ENCODE results near the gene CHST3.

- no peak for TF ChIP-seq CTCF (conservative IDR thresholded peaks at IDR 0.05)
- no peak for TF ChIP-seq ZFX (IDR thresholded peaks at IDR 0.05)
Measured at GRCh38 chr10:72034040-72034499, 69.9 kb downstream of the CHST3 start.

Measured in C4-2B (cell line).